GM19351 (cell line): Measurements from ENCODE around the gene SFMBT2.

Experiments used
- ATAC-seq: cut with Tn5 transposase; IDR thresholded peaks from one replicate; pipeline ENCODE4 v1.9.1; 2021; ENCODE audit warnings: mild to moderate bottlenecking, moderate library complexity; ENCODE audit not compliant: unreplicated experiment

The SFMBT2 gene

DNA sequence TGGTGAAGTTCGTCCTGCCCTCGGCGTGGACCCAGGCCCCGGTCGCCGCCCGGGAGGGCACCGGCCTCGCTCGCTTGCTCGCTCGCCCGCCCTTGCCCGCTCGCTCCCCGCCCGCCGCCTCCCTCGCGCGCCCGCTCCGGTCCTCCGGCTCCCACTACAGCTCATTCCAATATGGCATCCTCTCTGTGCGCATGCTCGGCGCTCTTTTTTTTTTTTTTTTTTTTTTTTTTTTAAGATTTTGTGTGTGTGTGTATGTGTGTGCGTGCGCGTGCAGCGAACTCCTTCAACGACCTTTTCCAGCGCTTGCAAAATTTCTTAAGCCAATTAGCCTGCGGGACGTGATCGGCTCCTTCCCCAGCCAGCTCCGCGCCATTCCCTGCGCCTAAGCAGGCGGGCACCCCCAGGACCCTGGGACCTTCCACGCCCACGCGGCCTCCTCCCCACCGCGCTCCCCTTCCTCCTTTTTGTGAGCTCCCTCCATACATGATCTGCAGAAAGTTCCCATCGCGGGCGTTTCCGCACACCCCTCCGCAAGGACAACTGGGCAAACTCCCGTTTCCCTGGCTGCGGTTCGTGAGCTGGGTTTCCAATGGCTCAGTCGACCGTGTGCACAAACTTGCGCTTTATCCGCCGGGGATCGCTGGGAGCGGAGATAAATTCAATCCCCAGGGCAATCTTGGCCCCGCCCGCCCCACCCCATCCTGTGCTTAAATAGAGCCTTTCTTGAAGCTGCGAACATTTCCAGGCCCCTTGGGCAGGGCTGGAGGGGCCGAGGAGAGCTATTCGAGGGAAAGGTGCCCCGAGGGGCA, at the start of gene SFMBT2:
Gene SFMBT2 (minus strand): TSS at position 173 of the 809 bp plus-strand sequence. CDS start 29,136 bp downstream, outside the sequence.
- ATAC-seq: peak; percentile 42

DNA sequence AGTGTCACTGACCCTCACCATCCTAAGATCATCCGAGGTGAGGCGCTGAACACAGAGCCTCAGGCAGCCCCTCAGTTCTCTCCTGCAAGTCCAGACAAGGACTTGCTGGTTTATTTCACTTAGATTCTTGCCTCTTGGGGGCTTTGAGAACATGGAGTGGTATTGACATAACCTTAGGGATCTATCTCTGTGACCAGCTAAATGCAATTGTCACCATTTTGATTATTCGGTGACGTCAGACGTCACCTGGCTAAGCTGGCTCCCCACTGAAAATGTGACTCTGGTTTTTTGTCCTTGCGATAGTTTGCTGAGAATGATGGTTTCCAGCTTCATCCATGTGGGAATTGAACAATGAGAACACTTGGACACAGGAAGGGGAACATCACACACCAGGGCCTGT, 49.2 kb upstream of the SFMBT2 start:
- no peak for ATAC-seq

DNA sequence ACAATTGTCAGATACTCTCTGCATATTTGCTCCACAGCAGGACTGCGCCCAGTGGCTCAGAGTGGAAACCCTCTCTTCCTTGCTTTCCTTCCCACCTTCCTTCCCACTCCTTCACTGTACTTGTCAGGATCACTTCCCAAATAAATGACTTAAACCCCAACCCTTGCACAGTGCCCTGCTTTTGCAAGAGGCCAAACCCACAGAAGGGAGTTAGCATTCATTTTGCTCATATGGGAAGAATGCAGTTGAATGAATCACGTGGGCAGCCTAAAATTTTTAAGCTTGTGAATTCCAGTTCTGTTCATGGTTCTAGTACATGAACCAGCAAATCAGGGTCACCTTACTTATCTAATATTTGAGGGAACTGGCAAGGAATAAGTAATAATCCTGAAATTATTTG, 47.7 kb upstream of the SFMBT2 start:
- ATAC-seq: no peak

DNA sequence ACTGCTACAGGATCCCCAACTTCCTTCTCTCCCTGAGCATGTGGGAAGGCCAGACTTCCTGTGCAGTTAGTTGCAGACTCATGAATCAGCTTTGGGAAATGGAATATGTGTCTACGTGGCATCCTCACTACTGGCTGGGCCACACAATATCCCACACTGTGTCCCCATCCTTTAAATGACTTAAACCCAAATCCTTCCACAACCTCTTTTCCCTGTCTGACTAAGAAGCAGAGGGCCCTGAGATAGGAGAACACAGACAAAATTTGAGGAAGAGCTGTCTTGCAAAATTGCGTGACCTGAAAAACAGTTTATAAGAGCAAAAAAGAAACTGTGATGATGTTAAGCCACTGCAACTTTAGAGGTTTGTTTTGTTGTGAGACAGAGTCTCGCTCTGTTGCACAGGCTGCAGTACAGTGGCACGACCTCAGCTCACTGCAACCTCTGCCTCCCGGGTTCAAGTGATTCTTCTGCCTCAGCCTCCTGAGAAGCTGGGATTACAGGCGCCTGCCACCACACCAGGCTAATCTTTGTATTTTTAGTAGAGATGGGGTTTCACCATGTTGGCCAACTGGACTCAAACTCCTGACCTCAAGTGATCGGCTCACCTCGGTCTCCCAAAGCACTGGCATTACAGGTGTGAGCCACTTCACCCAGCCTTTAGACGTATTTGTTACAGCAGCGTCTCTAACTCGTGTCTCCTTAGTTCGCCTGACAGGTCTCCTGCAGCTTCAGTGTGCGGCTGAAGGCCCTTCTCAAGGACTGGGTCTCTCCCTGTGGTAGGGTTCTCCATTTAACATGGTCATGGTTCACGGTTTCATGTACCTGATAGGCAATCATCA, 46.9 kb upstream of the SFMBT2 start:
- ATAC-seq: peak; percentile 89

DNA sequence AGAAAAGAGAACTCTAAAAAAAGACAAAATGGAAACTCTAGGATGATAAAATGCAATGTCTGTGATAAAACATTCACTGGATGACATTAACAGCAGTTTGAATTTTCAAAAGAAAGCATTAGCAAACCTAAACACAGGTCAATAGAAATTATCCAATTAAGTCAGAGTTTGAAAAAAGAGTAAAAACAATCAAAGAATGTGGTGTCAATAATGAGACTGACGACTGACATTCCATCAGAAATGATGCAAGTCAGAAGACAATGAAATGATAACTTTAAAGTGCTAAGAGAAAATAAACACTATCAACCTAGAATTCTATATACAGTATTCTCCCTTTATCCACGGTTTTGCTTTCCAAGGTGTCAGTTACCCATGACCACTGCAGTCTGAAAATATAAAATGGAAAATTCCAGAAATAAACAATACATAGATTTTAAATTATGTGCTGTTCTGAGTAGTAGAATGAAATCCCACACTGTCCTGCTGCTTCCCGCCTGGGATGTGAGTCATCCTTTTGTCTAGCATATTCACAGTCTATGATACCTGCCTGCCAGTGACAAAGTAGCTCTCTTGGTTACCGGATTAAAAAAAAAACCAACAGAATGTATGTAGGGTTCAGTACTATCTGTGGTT, 38.3 kb upstream of the SFMBT2 start:
- no peak for ATAC-seq

DNA sequence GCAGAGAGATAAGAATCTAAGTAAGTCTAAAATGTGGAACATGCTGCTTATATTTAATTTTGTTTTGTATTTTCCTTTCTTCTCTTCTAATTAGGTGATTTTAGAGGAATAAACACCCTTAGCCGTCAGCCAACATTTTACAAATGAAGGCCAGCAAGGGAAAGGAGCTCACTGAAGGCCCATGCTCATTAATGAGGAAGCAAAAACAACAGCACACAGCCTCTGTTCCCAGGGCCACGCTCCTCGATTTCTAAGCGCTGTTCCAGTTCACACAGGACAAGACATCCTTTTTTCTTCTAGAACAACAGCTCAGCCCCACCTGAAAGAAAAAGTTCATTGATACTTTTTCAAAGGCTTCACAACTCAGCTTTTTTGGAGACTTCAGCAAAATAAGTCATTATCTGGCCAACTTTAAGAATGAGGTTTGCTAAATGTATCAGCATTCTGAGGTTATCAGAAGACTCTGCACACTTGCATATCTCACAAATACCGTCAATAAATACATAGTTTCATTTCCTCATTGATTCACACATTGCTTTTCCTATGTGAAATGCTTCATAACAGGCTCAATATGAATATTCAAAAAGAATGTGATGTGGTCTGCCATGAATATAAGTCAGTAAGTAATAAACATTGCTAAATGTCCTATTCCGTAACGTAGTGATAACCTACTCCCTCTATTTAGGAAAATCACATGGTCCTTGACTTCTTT, 34.8 kb upstream of the SFMBT2 start:
- ATAC-seq: peak; percentile 91

DNA sequence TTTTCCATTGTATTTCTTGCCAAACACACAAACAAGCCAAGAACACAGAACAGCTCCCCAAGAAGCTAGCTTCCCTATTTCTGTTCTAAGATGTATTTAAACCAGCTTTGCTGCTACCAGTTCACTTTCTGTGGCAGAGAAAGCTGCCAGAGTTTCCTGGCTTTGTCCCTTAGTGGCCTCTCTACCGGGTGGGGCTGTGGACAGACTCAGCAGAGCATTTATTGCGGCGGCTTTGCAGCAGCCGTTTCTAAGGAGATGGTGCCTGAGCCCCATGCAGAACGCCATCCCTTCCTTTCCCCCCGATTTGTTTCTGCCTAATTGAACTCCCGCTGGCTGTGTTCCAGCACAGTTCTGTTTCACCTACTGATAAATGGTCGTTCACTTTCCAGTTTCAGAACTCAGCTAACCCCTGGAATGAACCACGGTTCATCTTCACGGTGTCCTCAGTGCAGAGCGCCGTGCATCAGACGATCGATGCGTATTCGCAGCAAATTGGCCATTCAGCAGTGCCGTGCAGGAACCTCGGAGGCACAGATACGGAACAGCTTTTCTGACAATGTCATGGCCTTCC, 33.8 kb upstream of the SFMBT2 start:
- ATAC-seq: no peak

DNA sequence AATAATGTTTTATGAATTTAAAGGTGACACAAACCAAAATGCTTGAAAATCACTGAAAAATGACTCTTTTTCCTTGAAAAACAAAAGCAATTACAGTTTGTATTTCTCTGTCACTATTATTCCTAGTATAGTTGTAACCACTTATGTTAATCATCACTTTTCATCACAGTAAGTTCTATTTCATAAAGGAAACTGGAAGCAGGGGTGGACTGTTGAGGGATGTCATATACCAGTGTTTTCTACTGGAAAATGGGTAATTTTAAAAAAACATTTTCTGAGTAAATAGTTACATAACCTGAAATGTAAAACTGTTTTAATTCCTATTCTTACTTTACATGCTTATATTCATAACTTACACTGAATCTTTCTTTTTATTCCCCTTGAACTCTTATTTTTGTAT, 32.2 kb upstream of the SFMBT2 start:
- ATAC-seq: no peak

DNA sequence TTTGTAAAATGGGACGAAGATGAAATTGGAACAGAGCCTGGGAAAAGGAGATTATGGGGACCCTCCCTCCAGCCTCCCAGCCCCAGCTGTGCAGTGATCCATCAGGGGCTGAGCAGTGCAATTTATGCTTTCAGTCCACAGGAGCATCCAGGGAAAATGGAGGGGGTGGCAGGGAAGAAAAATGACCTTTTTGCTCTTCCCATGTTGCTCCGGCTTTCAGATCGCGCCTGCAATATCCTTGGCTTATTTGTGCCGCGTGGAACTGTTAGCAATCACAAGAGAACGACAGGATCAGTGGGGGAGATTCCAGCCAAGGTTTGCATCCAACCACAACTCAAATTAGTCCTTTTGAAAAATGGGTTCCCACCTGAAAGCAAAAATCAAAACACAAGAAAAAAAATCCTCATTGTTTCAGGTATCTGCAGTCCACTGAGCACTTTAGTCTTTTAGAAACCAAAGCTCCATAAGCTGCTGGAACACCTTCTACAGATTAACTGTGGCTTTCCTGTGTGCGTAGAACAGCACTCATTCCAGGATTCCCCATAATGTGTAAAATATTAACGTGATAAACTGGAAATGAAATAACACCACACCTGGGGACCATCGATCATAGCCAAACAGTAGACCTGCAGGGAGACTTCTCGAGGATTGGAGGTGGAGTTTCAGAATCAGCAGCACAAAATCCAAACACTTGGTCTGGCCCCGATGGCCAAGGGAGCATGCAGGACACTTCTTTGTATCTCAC, 30.7 kb upstream of the SFMBT2 start:
- no peak for ATAC-seq

DNA sequence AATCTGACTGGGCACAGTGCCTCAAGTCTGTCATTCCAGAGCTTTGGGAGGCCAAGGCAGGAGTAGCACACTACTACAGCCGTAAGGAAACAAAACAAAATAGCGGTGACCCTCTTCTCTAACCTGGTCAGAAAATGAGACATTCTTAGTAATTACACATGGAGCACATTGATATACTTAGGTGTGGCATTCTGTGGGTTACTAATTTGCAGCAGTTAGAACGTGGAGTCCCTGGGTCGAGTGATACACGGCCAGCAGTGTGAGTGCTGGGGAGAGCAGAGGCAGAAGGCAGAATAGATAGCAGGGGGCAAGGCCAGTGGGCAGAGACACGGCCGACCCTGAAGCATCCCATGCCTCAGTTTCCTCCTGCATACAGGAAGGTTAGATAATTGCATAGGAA, 28.9 kb upstream of the SFMBT2 start:
- no peak for ATAC-seq

DNA sequence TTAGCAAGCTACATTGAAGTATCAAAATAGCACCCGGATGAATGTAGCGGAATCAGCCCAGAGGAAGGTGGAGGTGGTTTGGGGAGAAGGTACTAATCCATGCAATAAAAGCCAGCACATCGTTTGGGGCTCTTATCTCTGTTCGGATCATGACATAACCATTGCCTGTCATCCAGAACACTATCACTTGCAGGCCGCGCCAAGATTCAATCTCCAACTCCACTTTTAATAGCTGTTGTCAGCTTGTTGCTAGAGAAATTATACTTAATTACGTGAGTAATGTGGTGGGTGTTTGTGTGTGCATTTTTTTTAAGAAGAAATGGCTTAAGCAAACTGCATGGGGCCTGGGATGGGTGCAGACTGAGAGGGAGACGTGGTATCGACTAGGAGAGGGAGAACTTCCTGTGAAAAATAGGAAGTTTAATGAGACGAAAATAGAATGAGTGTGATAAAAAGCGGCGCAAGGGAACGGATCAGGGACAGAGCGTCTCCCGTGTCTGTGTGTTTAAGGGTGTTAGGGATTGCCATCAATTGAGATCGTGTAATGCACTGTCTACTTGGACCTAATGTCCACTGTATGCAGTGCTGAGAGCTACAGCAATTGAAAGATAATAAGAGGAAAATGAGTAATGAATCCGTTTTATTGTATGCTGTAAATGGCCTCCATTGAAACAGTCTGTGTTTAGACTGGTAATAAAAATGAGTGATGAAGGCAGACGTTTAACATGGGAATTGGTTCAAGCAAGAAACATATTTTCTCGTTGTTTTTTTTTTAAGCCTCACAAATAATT, 27.6 kb upstream of the SFMBT2 start:
- no peak for ATAC-seq

DNA sequence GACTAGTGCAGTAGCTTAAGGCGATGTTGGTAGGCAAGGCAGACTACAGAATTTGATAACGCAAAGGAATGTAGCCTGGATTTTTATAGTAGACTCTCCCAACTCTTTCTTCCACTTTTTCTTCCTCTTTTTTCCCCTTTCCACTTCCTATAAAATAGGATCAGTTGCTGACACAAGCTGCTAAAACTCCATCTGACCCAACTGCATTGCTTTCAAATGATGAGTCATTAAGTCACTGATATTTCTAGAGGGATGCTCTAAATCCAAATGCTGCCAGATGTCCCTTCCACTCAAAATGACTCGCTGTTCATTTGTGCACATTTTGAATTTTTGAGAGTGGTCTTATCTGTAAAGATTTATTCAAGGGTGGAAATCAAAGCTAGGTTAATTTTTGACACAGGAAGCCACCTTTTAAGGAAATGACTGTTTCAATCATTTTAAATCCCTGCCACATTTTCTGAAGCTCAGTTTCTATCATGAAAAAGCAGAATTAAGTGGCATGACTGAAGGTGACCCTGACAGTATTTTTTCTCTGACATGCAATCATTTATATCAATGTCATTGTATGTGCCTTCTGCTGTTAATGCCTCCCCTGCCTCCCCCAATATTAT, 25.8 kb upstream of the SFMBT2 start:
- ATAC-seq: no peak

DNA sequence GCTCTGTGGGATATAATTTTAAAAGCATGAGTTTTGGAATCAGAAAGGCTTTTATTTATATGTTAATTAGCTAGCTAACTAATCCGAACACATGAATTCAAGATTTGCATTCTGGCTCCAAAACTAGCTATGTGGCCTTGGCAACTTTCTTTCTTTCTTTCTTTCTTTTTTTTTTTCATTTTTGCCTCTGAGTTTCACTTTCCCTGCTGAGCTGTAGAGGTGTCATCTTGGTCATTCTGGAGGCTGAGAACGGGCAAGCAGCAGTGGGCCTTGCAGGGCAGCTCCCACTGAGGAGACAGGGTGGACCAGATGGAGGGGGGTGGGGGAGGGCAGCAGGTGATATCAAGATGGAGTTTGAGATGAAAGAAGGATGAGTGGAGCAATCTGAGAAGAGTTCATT, 24.8 kb upstream of the SFMBT2 start:
- peak; percentile 69 for ATAC-seq

DNA sequence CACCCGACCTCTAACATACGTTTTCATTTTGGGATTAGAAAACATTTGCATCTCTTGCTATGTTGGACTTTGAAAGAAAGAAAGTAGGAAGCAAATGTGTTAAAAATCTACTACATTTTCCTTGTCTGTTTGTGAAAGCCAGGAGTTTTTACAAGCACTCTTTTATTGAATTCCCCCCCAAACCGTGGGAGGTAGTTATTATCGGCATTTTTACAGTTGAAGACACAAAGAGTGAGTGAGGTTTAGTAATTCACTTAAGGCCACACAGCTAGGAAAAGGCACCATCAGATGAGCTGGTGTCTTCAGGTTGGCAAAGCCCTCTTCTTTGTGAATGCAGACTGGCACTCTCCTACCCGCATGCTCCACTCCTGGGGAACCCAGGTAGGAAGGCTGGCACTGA, 23.5 kb upstream of the SFMBT2 start:
- ATAC-seq: no peak

DNA sequence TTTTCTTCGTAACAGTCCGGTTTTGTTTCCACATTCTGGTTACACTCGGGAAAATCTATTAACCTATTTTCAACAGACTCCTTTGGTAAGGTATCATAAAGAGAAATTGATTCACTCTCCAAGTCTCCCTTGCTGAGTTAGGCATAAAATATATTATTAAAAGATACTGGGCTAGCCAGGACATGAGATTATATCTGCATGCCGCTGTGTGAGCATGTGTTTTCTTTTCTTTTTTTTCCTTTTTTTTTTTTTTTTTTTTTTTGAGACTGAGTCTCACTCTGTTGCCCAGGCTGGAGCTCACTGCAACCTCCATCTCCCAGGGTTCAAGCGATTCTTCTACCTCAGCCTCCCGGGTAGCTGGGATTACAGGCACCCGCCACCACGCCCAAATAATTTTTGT, 23.0 kb upstream of the SFMBT2 start:
- ATAC-seq: no peak

DNA sequence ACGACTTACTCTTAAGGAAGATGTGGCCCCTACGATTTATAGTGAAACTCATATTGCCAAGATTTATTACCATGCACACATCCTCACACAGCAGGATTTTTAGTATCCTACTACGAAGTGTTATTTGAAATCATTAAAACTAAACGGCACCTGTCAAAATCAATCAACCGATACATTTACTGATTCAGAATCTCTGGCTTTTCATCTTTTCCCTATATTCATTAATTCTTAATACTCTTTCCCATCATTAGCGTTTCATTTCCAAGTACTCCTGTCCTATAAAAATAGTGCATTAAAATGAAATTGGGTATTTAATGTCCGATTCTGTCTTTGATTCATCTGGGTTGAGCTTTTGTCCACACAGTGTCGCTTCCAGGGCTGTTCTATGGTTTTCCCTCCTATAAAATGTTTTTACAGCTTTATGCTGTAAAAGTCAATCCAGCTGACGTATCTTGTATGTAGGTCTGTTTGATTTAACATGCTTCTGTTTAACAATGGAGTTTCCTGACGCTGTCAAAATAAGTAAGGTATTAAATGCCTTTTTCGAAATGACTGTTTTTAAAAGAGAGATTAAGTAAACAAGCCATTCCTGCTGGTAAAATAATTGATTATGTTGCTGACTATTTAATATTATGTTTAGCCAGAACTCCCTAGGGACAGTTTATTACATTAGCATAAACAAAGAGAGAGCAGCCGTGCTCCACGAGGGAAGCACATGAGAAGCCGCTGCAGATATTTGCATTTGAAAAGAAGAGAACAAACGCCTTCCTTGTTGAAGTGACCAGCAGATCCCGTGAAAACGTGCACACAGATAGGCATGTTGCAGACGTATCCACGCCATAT, 22.3 kb upstream of the SFMBT2 start:
- no peak for ATAC-seq

DNA sequence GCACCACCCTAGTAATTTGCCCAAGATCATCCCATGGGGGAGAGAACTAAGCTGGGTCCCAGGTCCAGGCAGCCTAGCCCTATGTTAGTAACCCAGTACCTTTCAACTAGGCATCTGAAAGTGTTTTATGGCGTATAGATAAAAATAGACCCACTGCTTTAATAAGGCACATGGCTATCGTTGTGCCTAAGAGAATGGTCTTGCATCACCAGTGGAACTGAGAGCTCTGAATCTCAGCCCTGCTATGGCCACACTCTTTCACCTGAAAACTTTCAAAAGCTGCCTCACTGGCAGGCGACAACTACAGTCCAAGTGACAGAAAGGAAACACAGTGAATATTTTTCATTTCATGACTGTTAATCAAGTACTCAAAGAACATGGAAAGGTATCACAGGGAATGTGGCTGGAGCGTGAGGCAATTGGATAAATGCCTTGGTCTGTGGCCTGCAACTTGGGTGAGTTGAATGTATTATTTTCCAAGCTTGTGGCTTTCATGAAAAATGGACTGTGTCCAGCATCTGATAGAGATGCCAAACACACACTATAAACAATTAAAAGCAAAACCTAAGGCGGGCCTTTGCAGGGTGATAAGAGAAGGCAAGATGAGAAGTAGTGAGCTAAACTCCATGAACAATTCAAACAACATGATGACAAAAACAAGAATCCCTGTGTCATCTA, 18.0 kb upstream of the SFMBT2 start:
- ATAC-seq: no peak
